Fibroblast of the aortic adventitia (primary cell): ENCODE results near the gene C4BPA. TPM values are rescaled to one million over a fixed set of nuclear protein-coding genes. Genes with fewer than 3 reads are reported as not detected.

Experiments used
- DNase-seq: peaks from one replicate; pipeline ENCODE4 v3.0.0-alpha.2; 2010; ENCODE audit warnings: low read depth
- H3K4me3 ChIP-seq: 2 replicates; pipeline ENCODE4 v1.5.1; 2011; ENCODE audit warnings: low read depth, mild to moderate bottlenecking, control low read depth, low read length, moderate library complexity
- CTCF ChIP-seq: IDR thresholded peaks from 2 replicates; pipeline ENCODE4 v1.5.1; 2011; ENCODE audit warnings: mild to moderate bottlenecking, low read length, control low read depth, inconsistent platforms; ENCODE audit not compliant: insufficient read depth
- total RNA-seq: library from RNA; depleted of rRNA; stranded (reverse); fragments of >200 nt; gene quantifications from 2 replicates; pipeline ENCODE4 v1.2.3, GENCODE V29; 2012; ENCODE audit warnings: low replicate concordance

The C4BPA gene
- total RNA-seq, 1 donor: not detected

GRCh38 chr1:207076181-207076955 lies 27.7 kb upstream of the C4BPA start:
- TF ChIP-seq CTCF: no peak
- no peak overlapping the region for H3K4me3 ChIP-seq
- peak; percentile 60 for DNase-seq

GRCh38 chr1:207077012-207077411 lies 27.0 kb upstream of the C4BPA start:
- no peak for TF ChIP-seq CTCF
- H3K4me3 ChIP-seq: no peak overlapping the region
- no peak for DNase-seq

- no peak overlapping the region for H3K4me3 ChIP-seq
- peak; percentile 90 for DNase-seq
- TF ChIP-seq CTCF: peak; percentile 95
These were observed 26.3 kb upstream of the C4BPA start for GRCh38 chr1:207077470-207078377.

GRCh38 chr1:207078578-207079132 lies 25.4 kb upstream of the C4BPA start:
- DNase-seq: no peak
- TF ChIP-seq CTCF: no peak
- no peak overlapping the region for H3K4me3 ChIP-seq

- DNase-seq: no peak
- H3K4me3 ChIP-seq: no peak overlapping the region
- no peak for TF ChIP-seq CTCF
These were observed 24.3 kb upstream of the C4BPA start for GRCh38 chr1:207079706-207080241.

- no peak for DNase-seq
- H3K4me3 ChIP-seq: no peak overlapping the region
- no peak for TF ChIP-seq CTCF
These were observed 22.9 kb upstream of the C4BPA start for GRCh38 chr1:207081088-207081487.
